H1 (cell line): Measurements from ENCODE around the gene RFPL3. TPM values are rescaled to one million over a fixed set of nuclear protein-coding genes. Genes with fewer than 3 reads are reported as not detected.

Source experiments
- YY1 ChIP-seq: IDR thresholded peaks from 2 replicates; pipeline ENCODE4 v1.6.1; 2011; ENCODE audit warnings: low read depth, mild to moderate bottlenecking, low read length
- polyA plus RNA-seq, 7 experiments: library from polyadenylated mRNA; depleted of rRNA in 3 of 7; stranded (reverse) in 5 of 7; unstranded in 2 of 7; fragments of >200 nt in 5 of 7; fragments of 200-250 nt in 2 of 7; gene quantifications; 1 replicate in 5 of 7; 2 replicates in 1 of 7; 4 replicates in 1 of 7; pipeline versions ENCODE4 v1.2.1 to v1.2.3, GENCODE V29; 2011 to 2013; ENCODE audit warnings: missing spikeins in 2 of 7, mixed read lengths in 2 of 7
- total RNA-seq: library from RNA; stranded (reverse); fragmentation: NEBNext Ultra II Directional; extraction: Animal tissue kit (Norgen Biotek cat#: 25700); gene quantifications from 2 replicates; pipeline ENCODE4 v1.2.1, GENCODE V29; 2021
- TF ChIP-seq, protein P1 (sequence below): fragments of 300-600 bp; sonication (generic); IDR thresholded peaks from 2 replicates; pipeline ENCODE4 v1.7.1; 2012; ENCODE audit warnings: low read length, moderate library complexity, mild to moderate bottlenecking, inconsistent platforms; ENCODE audit not compliant: insufficient replicate concordance
- TF ChIP-seq, protein P2 (sequence below), 3 experiments: IDR thresholded peaks; 1 replicate in 2 of 3; 2 replicates in 1 of 3; pipeline versions ENCODE4 v1.5.1 to v1.6.1; 2011; ENCODE audit warnings: low read length in 3 of 3, mild to moderate bottlenecking in 3 of 3, inconsistent platforms in 2 of 3, low read depth in 1 of 3, moderate library complexity in 1 of 3; ENCODE audit not compliant: insufficient read depth in 1 of 3; ENCODE audit errors: control extremely low read depth in 1 of 3

RFPL3 gene
- total and polyA plus RNA-seq, 2 of the 8 experiments (the other 6 are each of a cell fraction or from before 2014, with no cell fraction given) = 0.08 to 0.24 TPM

GRCh38 chr22:32313532-32313931, 44.1 kb upstream of the RFPL3 start (continued):
- TF ChIP-seq, protein P1, sequence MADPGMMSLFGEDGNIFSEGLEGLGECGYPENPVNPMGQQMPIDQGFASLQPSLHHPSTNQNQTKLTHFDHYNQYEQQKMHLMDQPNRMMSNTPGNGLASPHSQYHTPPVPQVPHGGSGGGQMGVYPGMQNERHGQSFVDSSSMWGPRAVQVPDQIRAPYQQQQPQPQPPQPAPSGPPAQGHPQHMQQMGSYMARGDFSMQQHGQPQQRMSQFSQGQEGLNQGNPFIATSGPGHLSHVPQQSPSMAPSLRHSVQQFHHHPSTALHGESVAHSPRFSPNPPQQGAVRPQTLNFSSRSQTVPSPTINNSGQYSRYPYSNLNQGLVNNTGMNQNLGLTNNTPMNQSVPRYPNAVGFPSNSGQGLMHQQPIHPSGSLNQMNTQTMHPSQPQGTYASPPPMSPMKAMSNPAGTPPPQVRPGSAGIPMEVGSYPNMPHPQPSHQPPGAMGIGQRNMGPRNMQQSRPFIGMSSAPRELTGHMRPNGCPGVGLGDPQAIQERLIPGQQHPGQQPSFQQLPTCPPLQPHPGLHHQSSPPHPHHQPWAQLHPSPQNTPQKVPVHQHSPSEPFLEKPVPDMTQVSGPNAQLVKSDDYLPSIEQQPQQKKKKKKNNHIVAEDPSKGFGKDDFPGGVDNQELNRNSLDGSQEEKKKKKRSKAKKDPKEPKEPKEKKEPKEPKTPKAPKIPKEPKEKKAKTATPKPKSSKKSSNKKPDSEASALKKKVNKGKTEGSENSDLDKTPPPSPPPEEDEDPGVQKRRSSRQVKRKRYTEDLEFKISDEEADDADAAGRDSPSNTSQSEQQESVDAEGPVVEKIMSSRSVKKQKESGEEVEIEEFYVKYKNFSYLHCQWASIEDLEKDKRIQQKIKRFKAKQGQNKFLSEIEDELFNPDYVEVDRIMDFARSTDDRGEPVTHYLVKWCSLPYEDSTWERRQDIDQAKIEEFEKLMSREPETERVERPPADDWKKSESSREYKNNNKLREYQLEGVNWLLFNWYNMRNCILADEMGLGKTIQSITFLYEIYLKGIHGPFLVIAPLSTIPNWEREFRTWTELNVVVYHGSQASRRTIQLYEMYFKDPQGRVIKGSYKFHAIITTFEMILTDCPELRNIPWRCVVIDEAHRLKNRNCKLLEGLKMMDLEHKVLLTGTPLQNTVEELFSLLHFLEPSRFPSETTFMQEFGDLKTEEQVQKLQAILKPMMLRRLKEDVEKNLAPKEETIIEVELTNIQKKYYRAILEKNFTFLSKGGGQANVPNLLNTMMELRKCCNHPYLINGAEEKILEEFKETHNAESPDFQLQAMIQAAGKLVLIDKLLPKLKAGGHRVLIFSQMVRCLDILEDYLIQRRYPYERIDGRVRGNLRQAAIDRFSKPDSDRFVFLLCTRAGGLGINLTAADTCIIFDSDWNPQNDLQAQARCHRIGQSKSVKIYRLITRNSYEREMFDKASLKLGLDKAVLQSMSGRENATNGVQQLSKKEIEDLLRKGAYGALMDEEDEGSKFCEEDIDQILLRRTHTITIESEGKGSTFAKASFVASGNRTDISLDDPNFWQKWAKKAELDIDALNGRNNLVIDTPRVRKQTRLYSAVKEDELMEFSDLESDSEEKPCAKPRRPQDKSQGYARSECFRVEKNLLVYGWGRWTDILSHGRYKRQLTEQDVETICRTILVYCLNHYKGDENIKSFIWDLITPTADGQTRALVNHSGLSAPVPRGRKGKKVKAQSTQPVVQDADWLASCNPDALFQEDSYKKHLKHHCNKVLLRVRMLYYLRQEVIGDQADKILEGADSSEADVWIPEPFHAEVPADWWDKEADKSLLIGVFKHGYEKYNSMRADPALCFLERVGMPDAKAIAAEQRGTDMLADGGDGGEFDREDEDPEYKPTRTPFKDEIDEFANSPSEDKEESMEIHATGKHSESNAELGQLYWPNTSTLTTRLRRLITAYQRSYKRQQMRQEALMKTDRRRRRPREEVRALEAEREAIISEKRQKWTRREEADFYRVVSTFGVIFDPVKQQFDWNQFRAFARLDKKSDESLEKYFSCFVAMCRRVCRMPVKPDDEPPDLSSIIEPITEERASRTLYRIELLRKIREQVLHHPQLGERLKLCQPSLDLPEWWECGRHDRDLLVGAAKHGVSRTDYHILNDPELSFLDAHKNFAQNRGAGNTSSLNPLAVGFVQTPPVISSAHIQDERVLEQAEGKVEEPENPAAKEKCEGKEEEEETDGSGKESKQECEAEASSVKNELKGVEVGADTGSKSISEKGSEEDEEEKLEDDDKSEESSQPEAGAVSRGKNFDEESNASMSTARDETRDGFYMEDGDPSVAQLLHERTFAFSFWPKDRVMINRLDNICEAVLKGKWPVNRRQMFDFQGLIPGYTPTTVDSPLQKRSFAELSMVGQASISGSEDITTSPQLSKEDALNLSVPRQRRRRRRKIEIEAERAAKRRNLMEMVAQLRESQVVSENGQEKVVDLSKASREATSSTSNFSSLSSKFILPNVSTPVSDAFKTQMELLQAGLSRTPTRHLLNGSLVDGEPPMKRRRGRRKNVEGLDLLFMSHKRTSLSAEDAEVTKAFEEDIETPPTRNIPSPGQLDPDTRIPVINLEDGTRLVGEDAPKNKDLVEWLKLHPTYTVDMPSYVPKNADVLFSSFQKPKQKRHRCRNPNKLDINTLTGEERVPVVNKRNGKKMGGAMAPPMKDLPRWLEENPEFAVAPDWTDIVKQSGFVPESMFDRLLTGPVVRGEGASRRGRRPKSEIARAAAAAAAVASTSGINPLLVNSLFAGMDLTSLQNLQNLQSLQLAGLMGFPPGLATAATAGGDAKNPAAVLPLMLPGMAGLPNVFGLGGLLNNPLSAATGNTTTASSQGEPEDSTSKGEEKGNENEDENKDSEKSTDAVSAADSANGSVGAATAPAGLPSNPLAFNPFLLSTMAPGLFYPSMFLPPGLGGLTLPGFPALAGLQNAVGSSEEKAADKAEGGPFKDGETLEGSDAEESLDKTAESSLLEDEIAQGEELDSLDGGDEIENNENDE = no peak
- no peak for TF ChIP-seq YY1
- TF ChIP-seq, protein P2, sequence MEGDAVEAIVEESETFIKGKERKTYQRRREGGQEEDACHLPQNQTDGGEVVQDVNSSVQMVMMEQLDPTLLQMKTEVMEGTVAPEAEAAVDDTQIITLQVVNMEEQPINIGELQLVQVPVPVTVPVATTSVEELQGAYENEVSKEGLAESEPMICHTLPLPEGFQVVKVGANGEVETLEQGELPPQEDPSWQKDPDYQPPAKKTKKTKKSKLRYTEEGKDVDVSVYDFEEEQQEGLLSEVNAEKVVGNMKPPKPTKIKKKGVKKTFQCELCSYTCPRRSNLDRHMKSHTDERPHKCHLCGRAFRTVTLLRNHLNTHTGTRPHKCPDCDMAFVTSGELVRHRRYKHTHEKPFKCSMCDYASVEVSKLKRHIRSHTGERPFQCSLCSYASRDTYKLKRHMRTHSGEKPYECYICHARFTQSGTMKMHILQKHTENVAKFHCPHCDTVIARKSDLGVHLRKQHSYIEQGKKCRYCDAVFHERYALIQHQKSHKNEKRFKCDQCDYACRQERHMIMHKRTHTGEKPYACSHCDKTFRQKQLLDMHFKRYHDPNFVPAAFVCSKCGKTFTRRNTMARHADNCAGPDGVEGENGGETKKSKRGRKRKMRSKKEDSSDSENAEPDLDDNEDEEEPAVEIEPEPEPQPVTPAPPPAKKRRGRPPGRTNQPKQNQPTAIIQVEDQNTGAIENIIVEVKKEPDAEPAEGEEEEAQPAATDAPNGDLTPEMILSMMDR (IDR thresholded peaks at IDR 0.05; ENCODE audit: control extremely low read depth in 1 of 3, insufficient read depth in 1 of 3, low read depth in 1 of 3, low read length in 3 of 3) = no peak
- TF ChIP-seq, all 59 proteins: peak for 0
